AG10803 (cell line): ENCODE measurements around the gene BMPR1B.

Experiments used
- DNase-seq: peaks from one replicate; pipeline ENCODE4 v3.0.0; 2010; ENCODE audit warnings: low read depth
- H3K4me3 ChIP-seq: 2 replicates; pipeline ENCODE4 v1.5.1; 2011; ENCODE audit warnings: mild to moderate bottlenecking, low read length, control low read depth
- CTCF ChIP-seq: conservative IDR thresholded peaks from 2 replicates; pipeline ENCODE4 v1.5.1; 2011; ENCODE audit warnings: mild to moderate bottlenecking, low read length, control low read depth, inconsistent platforms

Gene BMPR1B

GRCh38 chr4:95068401-95068800, 310.6 kb downstream of the BMPR1B start:
- TF ChIP-seq CTCF = no peak
- DNase-seq = no peak
- no peak overlapping the region for H3K4me3 ChIP-seq

- H3K4me3 ChIP-seq = no peak overlapping the region
- TF ChIP-seq CTCF = no peak
- no peak for DNase-seq
Observed at GRCh38 chr4:95068818-95069478, 311.2 kb downstream of the BMPR1B start.

- no peak for DNase-seq
- no peak for TF ChIP-seq CTCF
- H3K4me3 ChIP-seq = no peak overlapping the region
Observed at GRCh38 chr4:95071851-95072250, 314.1 kb downstream of the BMPR1B start.

- no peak for TF ChIP-seq CTCF
- no peak for DNase-seq
- H3K4me3 ChIP-seq = no peak overlapping the region
Observed at GRCh38 chr4:95073646-95074045, 315.9 kb downstream of the BMPR1B start.

GRCh38 chr4:95077864-95078263, 320.1 kb downstream of the BMPR1B start:
- DNase-seq = peak; percentile 7
- TF ChIP-seq CTCF = no peak
- no peak overlapping the region for H3K4me3 ChIP-seq

GRCh38 chr4:95080969-95081368, 323.2 kb downstream of the BMPR1B start:
- TF ChIP-seq CTCF = no peak
- no peak overlapping the region for H3K4me3 ChIP-seq
- no peak for DNase-seq

- no peak overlapping the region for H3K4me3 ChIP-seq
- TF ChIP-seq CTCF = no peak
- no peak for DNase-seq
Observed at GRCh38 chr4:95084584-95084983, 326.8 kb downstream of the BMPR1B start.
